WERI-Rb-1 (cell line): ENCODE data around the gene MYO16.

ENCODE experiments used
- DNase-seq: peaks from one replicate; pipeline ENCODE4 v3.0.0-alpha.2; 2020
- H3K27ac ChIP-seq: fragments of 250-450 bp; sonication (Bioruptor Pico); 2 replicates; pipeline ENCODE4 v1.5.1; 2020; ENCODE audit warnings: mild to moderate bottlenecking, moderate library complexity
- H3K27me3 ChIP-seq: fragments of 250-450 bp; sonication (Bioruptor Pico); 2 replicates; pipeline ENCODE4 v1.5.1; 2021; ENCODE audit warnings: mild to moderate bottlenecking, low read depth, moderate library complexity; ENCODE audit not compliant: insufficient read depth, severe bottlenecking
- H3K36me3 ChIP-seq: fragments of 250-450 bp; sonication (Bioruptor Pico); 2 replicates; pipeline ENCODE4 v1.5.1; 2020; ENCODE audit warnings: mild to moderate bottlenecking, moderate library complexity
- H3K4me3 ChIP-seq: 2 replicates; pipeline ENCODE4 v1.5.1; 2011; ENCODE audit warnings: low read depth, mild to moderate bottlenecking, control low read depth, low read length
- H3K9me3 ChIP-seq: fragments of 250-450 bp; sonication (Bioruptor Pico); 2 replicates; pipeline ENCODE4 v1.5.1; 2021; ENCODE audit warnings: mild to moderate bottlenecking, moderate library complexity; ENCODE audit not compliant: severe bottlenecking
- CTCF ChIP-seq: IDR thresholded peaks from 2 replicates; pipeline ENCODE4 v1.5.1; 2011; ENCODE audit warnings: low read depth, mild to moderate bottlenecking, control low read depth, inconsistent platforms, low read length

The MYO16 gene

GRCh38 chr13:109200556-109200955, 571.1 kb downstream of the MYO16 start:
- no peak overlapping the region for H3K4me3 ChIP-seq
- H3K36me3 ChIP-seq = no peaks in the 10 kb centered on the region
- TF ChIP-seq CTCF = no peak
- H3K9me3 ChIP-seq = no peaks in the 10 kb centered on the region
- no peak overlapping the region for H3K27ac ChIP-seq
- no peaks in the 10 kb centered on the region for H3K27me3 ChIP-seq
- no peak for DNase-seq

- no peak overlapping the region for H3K4me3 ChIP-seq
- no peak for DNase-seq
- H3K27ac ChIP-seq = no peak overlapping the region
- no peaks in the 10 kb centered on the region for H3K36me3 ChIP-seq
- TF ChIP-seq CTCF = no peak
- no peaks in the 10 kb centered on the region for H3K27me3 ChIP-seq
- H3K9me3 ChIP-seq = no peaks in the 10 kb centered on the region
Measured at GRCh38 chr13:109203587-109203986, 574.2 kb downstream of the MYO16 start.

- no peak overlapping the region for H3K4me3 ChIP-seq
- H3K36me3 ChIP-seq = no peaks in the 10 kb centered on the region
- no peak for TF ChIP-seq CTCF
- H3K27ac ChIP-seq = no peak overlapping the region
- H3K27me3 ChIP-seq = no peaks in the 10 kb centered on the region
- no peaks in the 10 kb centered on the region for H3K9me3 ChIP-seq
- no peak for DNase-seq
Measured at GRCh38 chr13:109204252-109204651, 574.8 kb downstream of the MYO16 start.

GRCh38 chr13:109204657-109205056, 575.2 kb downstream of the MYO16 start:
- H3K4me3 ChIP-seq = no peak overlapping the region
- no peak for DNase-seq

GRCh38 chr13:109205315-109205714, 575.9 kb downstream of the MYO16 start:
- Histone ChIP-seq H3K36me3 (no peaks in the 10 kb centered on the region), H3K27ac (no peak overlapping the region), H3K4me3 (no peak overlapping the region), H3K9me3 (no peaks in the 10 kb centered on the region), H3K27me3 (no peaks in the 10 kb centered on the region)
- DNase-seq = no peak
- no peak for TF ChIP-seq CTCF

More at GRCh38 chr13:109204657-109205056, 575.2 kb downstream of the MYO16 start:
- H3K27ac ChIP-seq = no peak overlapping the region
- H3K27me3 ChIP-seq = no peaks in the 10 kb centered on the region
- H3K36me3 ChIP-seq = no peaks in the 10 kb centered on the region
- H3K9me3 ChIP-seq = no peaks in the 10 kb centered on the region
- TF ChIP-seq CTCF = no peak

GRCh38 chr13:109206616-109207015, 577.2 kb downstream of the MYO16 start:
- DNase-seq = no peak
- Histone ChIP-seq H3K36me3 (no peaks in the 10 kb centered on the region), H3K27me3 (no peaks in the 10 kb centered on the region), H3K27ac (no peak overlapping the region), H3K4me3 (no peak overlapping the region), H3K9me3 (no peaks in the 10 kb centered on the region)
- TF ChIP-seq CTCF = no peak
